ENCODE results near the gene MPPED1. TPM values are rescaled to one million over a fixed set of nuclear protein-coding genes. Genes with fewer than 3 reads are reported as not detected.

The MPPED1 gene
- total and polyA plus RNA-seq, 2 experiments from 2014 or later = 0.30 to 0.97 TPM

DNA sequence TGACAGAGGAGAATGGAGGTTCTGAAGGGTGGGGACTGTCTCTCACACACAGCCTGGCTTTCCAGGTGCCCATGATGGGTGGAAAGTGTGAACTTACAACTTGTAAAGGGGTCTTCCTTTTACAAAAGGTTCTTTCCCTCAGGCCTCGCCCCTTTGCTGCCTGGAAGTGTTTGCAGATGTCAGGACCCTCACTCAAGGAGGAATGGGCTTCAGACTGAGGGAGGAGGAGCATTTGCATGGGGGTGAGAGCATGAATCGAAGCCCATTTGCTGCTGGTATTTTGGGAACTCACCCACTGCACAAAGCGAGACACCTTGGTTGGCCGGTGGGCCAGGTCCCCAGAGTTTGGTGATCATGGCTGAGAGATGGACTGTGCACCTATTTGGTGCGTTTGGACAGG, 25.1 kb downstream of the MPPED1 start:
- Histone ChIP-seq H2AFZ (no peak overlapping the region), H3K4me2 (no peak overlapping the region), H3K9me2 (replicated peaks; ENCODE audit: insufficient read depth) (no peaks in the 10 kb centered on the region), H3K4me1 (ENCODE audit: insufficient read depth) (no peaks in the 10 kb centered on the region), H3K27ac (no peak overlapping the region), H3K36me3 (replicated peaks; ENCODE audit: insufficient read depth, low read depth) (no peaks in the 10 kb centered on the region), H3K27me3 (peaks cover 4% of the 10 kb centered on the region), H4K20me1 (ENCODE audit: insufficient read depth, poor library complexity, severe bottlenecking) (no peaks in the 10 kb centered on the region), H3K9me3 (ENCODE audit: low read depth) (no peaks in the 10 kb centered on the region), H3K79me2 (no peaks in the 10 kb centered on the region), H3K4me3 (no peak overlapping the region)
- TF ChIP-seq, protein P1, sequence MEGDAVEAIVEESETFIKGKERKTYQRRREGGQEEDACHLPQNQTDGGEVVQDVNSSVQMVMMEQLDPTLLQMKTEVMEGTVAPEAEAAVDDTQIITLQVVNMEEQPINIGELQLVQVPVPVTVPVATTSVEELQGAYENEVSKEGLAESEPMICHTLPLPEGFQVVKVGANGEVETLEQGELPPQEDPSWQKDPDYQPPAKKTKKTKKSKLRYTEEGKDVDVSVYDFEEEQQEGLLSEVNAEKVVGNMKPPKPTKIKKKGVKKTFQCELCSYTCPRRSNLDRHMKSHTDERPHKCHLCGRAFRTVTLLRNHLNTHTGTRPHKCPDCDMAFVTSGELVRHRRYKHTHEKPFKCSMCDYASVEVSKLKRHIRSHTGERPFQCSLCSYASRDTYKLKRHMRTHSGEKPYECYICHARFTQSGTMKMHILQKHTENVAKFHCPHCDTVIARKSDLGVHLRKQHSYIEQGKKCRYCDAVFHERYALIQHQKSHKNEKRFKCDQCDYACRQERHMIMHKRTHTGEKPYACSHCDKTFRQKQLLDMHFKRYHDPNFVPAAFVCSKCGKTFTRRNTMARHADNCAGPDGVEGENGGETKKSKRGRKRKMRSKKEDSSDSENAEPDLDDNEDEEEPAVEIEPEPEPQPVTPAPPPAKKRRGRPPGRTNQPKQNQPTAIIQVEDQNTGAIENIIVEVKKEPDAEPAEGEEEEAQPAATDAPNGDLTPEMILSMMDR (IDR thresholded peaks at IDR 0.05; ENCODE audit: poor library complexity) = no peak
- TF ChIP-seq EZH2phosphoT487 (IDR thresholded peaks at IDR 0.05; ENCODE audit: low read depth, severe bottlenecking, unreplicated experiment) (no peak), EZH2 (IDR thresholded peaks at IDR 0.05; ENCODE audit: borderline replicate concordance) (no peak)
- WGBS (ENCODE audit: low lambda C conversion rate, missing lambda C conversion rate) = 86% methylated on average over 5 of the region's 5 CpGs
- no peak for DNase-seq (ENCODE audit: low spot score)

DNA sequence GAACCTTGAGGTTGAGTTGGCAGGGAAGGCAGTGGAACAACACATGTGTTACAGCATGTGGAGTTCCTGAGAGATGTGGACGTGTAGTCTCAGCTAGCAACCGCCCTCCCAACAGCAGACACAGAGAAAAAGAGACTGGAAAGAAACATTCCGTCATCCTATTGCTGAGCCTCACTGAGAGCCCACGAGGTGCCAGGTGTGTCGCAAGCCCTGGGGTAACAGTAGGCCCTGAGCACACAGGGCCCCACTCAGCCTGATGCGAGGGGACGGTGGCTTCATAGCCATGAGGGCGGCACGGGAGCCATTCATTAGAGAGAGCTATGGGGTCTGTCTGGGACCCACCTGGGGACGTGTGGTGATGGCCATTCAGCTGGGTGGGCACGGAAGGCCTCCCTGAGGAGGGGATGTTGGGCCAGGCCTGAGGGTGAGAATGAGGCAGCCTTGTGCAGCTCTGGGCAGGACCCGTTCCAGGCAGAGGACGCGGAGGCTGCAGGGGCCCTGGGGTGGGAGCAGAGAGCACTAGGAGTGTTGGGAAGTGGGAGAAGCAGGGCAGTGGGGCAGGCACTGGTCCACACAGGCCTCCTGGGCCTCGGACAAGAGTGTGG, 26.2 kb downstream of the MPPED1 start:
- TF ChIP-seq, protein P1 (IDR thresholded peaks at IDR 0.05; ENCODE audit: poor library complexity) = no peak
- TF ChIP-seq EZH2 (IDR thresholded peaks at IDR 0.05; ENCODE audit: borderline replicate concordance) (no peak), EZH2phosphoT487 (IDR thresholded peaks at IDR 0.05; ENCODE audit: low read depth, severe bottlenecking, unreplicated experiment) (no peak)
- H3K9me2 ChIP-seq (replicated peaks; ENCODE audit: insufficient read depth) = no peaks in the 10 kb centered on the region
- no peaks in the 10 kb centered on the region for H3K36me3 ChIP-seq (replicated peaks; ENCODE audit: insufficient read depth, low read depth)
- no peaks in the 10 kb centered on the region for H3K79me2 ChIP-seq
- no peaks in the 10 kb centered on the region for H3K4me1 ChIP-seq (ENCODE audit: insufficient read depth)
- no peak for DNase-seq (ENCODE audit: low spot score)
- no peak overlapping the region for H2AFZ ChIP-seq
- peaks cover 1% of the 10 kb centered on the region for H3K27me3 ChIP-seq
- H3K27ac ChIP-seq = no peak overlapping the region
- H3K4me3 ChIP-seq = no peak overlapping the region
- no peaks in the 10 kb centered on the region for H4K20me1 ChIP-seq (ENCODE audit: insufficient read depth, poor library complexity, severe bottlenecking)
- H3K4me2 ChIP-seq = no peak overlapping the region
- WGBS (ENCODE audit: low lambda C conversion rate, missing lambda C conversion rate) = 90% methylated on average over 15 of the region's 15 CpGs
- no peaks in the 10 kb centered on the region for H3K9me3 ChIP-seq (ENCODE audit: low read depth)

GRCh38 chr22:43438666-43439347, 27.0 kb downstream of the MPPED1 start:
- Histone ChIP-seq H3K9me3 (ENCODE audit: low read depth) (no peaks in the 10 kb centered on the region), H4K20me1 (ENCODE audit: insufficient read depth, poor library complexity, severe bottlenecking) (no peaks in the 10 kb centered on the region), H3K9me2 (replicated peaks; ENCODE audit: insufficient read depth) (no peaks in the 10 kb centered on the region), H3K4me3 (no peak overlapping the region), H3K4me2 (no peak overlapping the region), H3K27me3 (peaks cover 3% of the 10 kb centered on the region), H3K79me2 (no peaks in the 10 kb centered on the region), H2AFZ (no peak overlapping the region), H3K4me1 (ENCODE audit: insufficient read depth) (no peaks in the 10 kb centered on the region), H3K27ac (no peak overlapping the region), H3K36me3 (replicated peaks; ENCODE audit: insufficient read depth, low read depth) (no peaks in the 10 kb centered on the region)
- WGBS (ENCODE audit: low lambda C conversion rate, missing lambda C conversion rate) = 91% methylated on average over 17 of the region's 17 CpGs
- no peak for DNase-seq (ENCODE audit: low spot score)
- TF ChIP-seq, protein P1 (IDR thresholded peaks at IDR 0.05; ENCODE audit: poor library complexity) = no peak
- no peak for TF ChIP-seq EZH2 (IDR thresholded peaks at IDR 0.05; ENCODE audit: borderline replicate concordance)
- TF ChIP-seq EZH2phosphoT487 (IDR thresholded peaks at IDR 0.05; ENCODE audit: low read depth, severe bottlenecking, unreplicated experiment) = no peak

Data from hepatocyte (in vitro differentiated cells).